HG02840 (cell line): ENCODE measurements around the gene NDUFAF3.

Source experiments
- ATAC-seq: cut with Tn5 transposase; IDR thresholded peaks from one replicate; pipeline ENCODE4 v1.9.1; 2021; ENCODE audit warnings: mild to moderate bottlenecking, moderate library complexity, moderate number of reproducible peaks; ENCODE audit not compliant: unreplicated experiment, low FRiP score

Gene NDUFAF3, protein sequence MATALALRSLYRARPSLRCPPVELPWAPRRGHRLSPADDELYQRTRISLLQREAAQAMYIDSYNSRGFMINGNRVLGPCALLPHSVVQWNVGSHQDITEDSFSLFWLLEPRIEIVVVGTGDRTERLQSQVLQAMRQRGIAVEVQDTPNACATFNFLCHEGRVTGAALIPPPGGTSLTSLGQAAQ

DNA sequence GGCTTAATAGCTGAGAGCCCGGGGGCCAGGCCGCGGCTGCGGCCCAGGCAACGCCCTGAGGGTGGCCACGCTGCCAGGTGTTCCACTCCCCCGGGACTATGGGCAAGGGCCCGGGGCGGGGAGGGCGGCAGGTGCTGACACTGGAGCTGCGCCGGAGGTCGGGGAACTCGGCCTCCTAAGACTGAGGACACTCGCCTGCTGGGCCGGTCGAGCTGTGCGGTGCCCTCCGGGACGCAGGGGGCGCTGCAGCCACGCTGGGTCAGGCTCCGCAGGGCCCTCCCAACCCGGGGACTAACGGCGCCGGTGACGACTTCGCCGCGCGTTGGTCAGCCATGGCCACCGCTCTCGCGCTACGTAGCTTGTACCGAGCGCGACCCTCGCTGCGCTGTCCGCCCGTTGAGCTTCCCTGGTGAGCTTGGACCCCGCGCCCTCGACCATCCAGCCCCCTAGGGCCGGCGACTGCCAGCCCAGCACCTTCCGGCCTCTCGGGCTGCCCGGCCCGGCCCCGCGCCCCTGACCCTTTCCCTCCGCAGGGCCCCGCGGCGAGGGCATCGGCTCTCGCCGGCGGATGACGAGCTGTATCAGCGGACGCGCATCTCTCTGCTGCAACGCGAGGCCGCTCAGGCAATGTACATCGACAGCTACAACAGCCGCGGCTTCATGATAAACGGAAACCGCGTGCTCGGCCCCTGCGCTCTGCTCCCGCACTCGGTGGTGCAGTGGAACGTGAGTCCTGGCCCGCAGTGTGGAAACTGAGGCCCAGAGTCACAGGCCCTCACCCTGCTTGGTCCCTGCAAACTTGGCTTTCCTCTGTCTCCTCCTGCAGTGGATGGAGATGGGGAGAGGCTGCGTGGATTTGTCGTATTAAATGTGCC lies at the start of gene NDUFAF3:
TSS of gene NDUFAF3 (plus strand) at position 309 of the 875 bp plus-strand sequence. CDS start at position 333, 24 bp downstream.
- ATAC-seq = peak; percentile 53

GRCh38 chr3:48974076-48974864 lies 47.7 kb upstream of the NDUFAF3 start:
- ATAC-seq = no peak

DNA sequence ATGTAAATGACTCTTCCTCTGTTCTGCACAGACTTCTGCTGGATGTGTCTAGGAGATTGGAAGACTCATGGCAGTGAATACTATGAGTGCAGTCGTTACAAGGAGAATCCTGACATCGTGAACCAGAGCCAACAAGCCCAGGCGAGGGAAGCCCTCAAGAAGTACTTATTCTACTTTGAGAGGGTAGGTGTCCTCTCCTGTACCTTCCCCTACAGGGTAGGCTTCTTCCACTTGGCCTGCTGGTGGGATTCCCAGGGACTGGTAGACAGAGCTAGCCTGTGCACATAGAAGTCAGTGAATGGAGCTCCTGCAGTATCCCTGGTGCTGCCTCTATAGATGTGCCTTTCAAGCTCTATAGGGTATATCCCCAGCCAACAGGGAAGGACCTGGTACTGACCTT lies 42.5 kb upstream of the NDUFAF3 start:
- no peak for ATAC-seq

- no peak for ATAC-seq
Measured at GRCh38 chr3:48980295-48980694, 41.6 kb upstream of the NDUFAF3 start.

GRCh38 chr3:48982016-48982415 lies 39.9 kb upstream of the NDUFAF3 start:
- no peak for ATAC-seq

GRCh38 chr3:48982686-48983085 lies 39.2 kb upstream of the NDUFAF3 start:
- ATAC-seq = no peak

GRCh38 chr3:48983096-48983495 lies 38.8 kb upstream of the NDUFAF3 start:
- no peak for ATAC-seq

DNA sequence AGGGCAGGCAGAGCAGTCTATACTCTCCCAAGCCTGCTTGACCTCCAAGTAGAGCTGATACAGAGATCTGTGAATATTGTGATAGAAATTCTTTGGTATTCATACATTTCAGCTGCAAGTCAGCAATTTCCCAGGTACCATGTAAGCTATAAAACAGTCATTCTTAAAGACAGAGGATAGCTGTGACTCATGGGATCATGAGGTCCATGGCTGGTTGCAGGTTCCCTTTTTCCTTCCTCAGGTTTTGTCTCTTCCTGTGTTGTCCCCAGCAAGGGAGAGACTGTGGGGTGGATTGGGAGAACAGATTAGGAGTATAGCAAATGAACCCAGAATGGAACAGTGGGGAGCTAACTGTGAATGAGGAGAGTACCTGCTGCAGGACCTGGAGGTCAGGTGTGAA lies 37.3 kb upstream of the NDUFAF3 start:
- ATAC-seq = no peak

- ATAC-seq = no peak
Measured at GRCh38 chr3:48985831-48986376, 36.0 kb upstream of the NDUFAF3 start.

GRCh38 chr3:48989126-48989795 lies 32.7 kb upstream of the NDUFAF3 start:
- ATAC-seq = no peak

- ATAC-seq = no peak
Measured at GRCh38 chr3:48989796-48990635, 31.9 kb upstream of the NDUFAF3 start, which contains the start of gene P4HTM. Gene P4HTM, plus strand, starts transcription at chr3:48990241. Its CDS starts 16 bp downstream, at chr3:48990257.

DNA sequence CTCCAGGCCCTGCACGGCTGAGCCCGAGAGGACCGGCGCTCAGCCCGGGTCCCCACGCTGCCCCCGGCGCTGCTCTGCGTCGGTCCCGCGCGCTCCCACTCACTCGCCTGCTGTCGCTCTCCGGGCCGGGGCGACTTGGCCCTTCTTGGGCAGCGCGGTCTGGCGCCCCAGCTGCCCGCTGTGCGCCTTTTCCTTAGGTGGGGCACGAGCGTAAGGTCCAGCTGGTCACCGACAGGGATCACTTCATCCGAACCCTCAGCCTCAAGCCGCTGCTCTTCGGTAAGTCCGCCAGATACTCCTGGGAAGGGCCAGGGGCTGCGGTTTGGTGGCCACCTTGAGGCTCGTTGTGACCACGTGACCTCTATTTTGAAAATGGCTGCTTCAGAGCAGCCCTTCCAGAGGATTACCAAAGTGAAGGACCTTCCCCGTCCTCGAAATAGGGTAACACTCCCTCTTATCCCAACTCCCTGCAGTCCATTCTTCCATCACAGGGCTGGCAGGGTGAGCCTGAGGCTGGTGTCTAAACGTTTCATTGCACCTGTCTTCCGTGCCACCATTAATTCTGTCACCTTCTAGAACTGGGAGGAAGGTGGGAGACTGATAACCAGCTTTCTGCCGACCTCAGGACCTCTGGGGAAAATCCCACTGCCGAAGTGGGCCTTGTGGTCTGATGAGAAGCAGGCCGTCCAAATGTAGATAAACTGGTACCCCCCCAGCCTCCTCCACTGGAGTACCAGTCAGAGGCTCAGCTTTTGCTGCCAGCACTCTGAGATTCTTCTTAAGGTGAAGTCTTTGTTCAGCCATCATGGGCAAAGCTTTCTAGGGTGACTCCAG lies 31.1 kb upstream of the NDUFAF3 start:
- no peak for ATAC-seq

DNA sequence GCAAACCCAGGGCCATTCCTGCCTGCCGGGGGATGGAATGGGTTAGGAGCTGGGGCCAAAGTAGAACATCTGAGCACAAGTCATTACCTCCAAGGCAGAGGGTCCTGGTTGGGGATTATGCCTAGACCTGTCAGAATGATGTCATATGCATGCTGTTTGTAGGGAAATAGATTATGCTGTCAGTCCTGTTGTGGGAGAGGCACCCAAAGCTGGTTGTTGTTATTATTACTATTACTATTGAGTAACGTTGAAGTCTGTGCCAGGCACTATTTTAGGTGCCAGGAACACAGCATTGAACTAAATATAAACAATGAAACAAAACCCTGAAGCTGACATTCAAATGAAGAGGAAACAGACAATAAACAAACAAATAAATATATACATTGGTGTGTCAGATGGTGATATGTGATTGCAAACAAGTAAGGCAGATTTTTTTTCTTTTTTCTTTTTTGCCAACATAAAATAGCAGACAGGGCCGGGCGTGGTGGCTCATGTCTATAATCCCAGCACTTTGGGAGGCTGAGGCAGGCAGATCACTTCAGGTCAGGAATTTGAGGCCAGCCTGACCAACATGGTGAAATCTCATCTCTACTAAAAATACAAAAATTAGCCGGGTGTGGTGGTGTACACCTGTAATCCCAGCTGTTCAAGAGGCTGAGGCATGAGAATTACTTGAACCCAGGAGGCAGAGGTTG lies 29.9 kb upstream of the NDUFAF3 start:
- no peak for ATAC-seq

- ATAC-seq = no peak
Measured at GRCh38 chr3:48993834-48994233, 28.1 kb upstream of the NDUFAF3 start.

- ATAC-seq = no peak
Measured at GRCh38 chr3:48996640-48997039, 25.3 kb upstream of the NDUFAF3 start.

GRCh38 chr3:48997102-48997635 lies 24.8 kb upstream of the NDUFAF3 start:
- ATAC-seq = no peak
